Measurements from ENCODE around the gene PABPN1L.
"Not testable (repeated sequence)": the region's sequence is repeated elsewhere in the genome, so short reads cannot be mapped to it uniquely, and the experiment has no call there.

The PABPN1L gene

DNA sequence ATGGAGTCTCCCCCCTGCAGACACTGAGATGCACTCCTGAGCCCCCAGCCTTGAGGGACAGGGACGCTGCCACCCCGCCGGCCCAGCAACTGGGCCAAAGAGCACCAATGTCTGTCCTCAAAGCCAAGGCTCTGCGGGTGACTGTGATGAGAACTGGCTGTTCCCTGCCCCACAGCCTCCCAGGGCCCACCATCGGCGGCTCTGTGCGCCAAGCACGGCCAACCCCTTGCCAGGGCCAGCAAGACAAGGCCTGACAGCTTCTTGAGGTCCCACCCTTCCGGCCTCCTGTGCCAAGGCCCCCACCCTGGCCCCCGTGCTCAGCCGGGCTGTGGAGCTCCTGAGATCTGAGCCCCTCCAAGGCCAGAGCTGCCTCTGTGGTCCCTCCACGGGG is 34.2 kb upstream of the PABPN1L start:
- no peak for DNase-seq

DNA sequence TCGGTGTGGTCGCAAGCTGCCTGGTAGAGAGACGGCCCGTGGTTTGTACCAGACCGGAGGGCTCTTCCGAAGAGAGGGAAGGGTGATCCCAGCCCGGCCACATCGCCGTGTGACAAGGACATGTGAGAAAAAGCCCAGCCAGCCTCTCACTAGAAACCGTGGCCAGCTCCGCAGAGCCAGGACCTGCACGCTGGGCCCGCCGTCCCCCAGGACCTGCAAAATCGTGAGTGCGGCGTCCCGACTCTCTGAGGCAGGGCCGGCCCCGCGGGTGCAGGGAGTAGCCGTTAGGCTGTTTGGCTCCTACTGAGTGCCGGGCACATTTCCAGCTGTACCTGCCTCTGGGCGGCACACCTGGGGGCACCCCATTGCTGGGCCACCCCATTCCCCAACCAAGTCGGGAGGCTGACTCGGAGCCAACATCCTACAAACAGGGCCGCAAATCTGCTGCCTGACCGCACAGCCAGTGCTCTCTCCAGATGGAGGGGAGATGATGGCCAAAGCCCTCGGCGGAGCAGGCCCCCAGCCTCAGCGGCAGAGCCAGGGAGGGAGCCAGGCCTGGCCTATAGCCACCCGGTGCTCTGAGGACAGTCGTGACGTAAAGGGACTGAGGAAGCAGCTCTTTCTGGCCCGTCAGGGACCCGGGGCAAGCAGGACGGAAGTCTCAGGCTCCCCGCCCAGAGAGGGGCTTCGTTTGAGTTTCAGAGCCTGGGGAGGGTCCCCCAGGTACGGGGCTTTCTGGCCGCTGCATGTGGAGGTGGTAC is 33.6 kb upstream of the PABPN1L start:
- DNase-seq: no peak

GRCh38 chr16:88897696-88898425 is 31.4 kb upstream of the PABPN1L start:
- DNase-seq: no peak

GRCh38 chr16:88896238-88897070 is 30.0 kb upstream of the PABPN1L start:
- no peak for DNase-seq

DNA sequence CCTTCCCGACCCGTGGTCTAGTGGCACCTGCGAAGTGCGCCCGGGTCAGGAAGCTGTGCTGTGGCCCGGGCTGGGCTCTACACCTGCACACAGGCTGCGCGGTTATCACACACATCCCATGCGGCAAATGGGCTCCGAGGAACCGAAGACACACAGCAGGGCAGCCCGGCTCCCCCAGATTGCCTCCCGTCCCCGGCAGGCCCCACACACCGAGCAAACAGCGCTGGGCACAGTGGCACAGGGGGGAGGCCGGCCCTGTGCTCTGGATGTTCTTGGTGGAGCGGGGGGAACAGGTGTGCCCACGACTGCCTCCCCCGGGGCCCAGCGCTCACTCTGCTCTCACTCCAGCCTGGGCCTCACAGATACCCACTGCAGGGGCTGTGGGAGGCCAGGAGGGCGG is 28.9 kb upstream of the PABPN1L start:
- DNase-seq: no peak

GRCh38 chr16:88894681-88895300 is 28.3 kb upstream of the PABPN1L start:
- DNase-seq: no peak

DNA sequence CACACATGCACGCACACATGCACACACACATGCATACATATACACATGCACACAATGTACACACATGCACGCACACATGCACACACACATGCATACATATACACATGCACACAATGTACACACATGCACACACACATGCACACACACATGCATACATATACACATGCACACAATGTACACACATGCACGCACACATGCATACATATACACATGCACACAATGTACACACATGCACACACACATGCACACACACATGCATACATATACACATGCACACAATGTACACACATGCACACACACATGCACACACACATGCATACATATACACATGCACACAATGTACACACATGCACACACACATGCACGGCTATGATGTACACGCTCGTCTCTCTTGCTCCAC is 27.8 kb upstream of the PABPN1L start:
- not testable (repeated sequence) for DNase-seq

GRCh38 chr16:88893127-88893968 is 26.9 kb upstream of the PABPN1L start:
- DNase-seq: no peak

- DNase-seq: no peak
These were observed 25.6 kb upstream of the PABPN1L start for GRCh38 chr16:88892065-88892464.

- no peak for DNase-seq
These were observed 24.6 kb upstream of the PABPN1L start for GRCh38 chr16:88891083-88891482.

DNA sequence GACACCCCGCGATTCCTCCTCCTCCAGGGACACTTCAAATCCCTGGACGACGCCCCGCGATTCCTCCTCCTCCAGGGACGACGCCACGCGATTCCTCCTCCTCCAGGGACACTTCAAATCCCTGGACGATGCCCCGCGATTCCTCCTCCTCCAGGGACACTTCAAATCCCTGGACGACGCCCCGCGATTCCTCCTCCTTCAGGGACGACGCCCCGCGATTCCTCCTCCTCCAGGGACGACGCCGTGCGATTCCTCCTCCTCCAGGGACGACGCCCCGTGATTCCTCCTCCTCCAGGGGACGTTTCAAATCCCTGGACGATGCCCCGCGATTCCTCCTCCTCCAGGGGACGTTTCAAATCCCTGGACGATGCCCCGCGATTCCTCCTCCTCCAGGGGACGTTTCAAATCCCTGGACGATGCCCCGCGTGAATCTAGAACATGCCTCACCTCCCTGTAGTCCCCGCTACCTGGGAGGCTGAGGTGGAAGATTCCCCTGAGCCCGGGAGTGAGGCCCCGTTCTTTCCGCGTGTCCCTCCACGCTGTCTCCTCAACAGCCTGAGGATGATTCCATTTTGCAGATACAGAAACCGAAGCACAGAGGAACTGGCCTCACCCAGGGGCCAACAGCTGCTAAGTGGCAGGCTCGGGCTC is 23.4 kb upstream of the PABPN1L start:
- not testable (repeated sequence) for DNase-seq

GRCh38 chr16:88888461-88889387 is 22.3 kb upstream of the PABPN1L start:
- peak; percentile 59 for DNase-seq

- no peak for DNase-seq
These were observed 21.6 kb upstream of the PABPN1L start for GRCh38 chr16:88888057-88888456.

DNA sequence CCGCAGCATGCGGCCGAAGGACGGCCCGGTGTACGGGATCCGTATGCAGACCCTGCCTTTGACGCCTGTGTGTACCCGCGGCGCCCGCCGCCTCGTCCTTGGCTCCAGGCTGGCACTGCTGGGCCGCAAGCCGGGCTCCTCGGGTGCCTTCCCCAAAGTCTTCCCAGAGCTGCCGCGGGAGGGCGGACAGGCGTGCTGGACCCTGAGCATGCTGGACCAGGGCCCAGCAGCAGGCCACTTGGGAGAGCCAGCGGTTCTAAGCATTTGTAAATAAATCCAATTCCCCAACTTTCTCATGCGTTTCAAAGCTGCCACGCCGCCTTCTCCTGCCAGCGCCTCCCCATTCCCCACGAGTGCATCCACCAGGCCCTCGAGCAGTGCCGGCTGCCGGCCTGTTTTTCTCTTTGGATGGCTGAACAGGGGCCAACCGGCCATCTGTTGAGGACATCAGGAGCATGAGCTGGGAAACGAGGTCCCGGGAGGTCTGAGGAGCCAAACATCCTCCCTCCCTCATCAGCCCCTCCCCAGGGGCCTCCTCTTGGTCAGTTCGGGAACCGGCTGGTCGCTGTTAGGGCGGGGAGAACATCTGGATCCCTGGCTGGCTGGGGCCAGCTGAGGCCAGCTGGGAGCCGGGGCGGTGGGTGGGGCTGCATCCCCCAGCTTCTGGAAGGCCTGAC is 20.5 kb upstream of the PABPN1L start:
- no peak for DNase-seq

DNA sequence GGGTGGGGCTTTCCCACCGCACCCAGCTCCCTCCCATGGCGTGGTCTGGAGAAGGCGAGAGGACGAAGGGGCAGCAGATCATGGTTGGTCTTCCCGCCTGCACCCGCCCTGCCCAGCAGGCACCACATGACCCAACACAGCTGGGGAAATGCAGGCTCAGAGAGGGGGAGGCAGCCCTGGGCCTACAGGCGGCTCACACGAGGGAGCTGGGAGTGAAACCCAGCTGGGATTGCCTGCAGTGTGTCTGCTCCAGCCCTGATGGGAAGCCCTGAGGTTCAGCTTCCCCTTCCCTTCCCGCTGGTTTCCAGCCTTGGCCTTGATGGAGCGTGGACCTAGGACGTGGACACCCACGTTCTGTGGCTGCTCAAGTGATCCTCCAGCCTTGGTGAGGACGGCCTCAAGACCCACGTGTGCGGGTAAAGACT is 20.0 kb upstream of the PABPN1L start:
- DNase-seq: no peak

DNA sequence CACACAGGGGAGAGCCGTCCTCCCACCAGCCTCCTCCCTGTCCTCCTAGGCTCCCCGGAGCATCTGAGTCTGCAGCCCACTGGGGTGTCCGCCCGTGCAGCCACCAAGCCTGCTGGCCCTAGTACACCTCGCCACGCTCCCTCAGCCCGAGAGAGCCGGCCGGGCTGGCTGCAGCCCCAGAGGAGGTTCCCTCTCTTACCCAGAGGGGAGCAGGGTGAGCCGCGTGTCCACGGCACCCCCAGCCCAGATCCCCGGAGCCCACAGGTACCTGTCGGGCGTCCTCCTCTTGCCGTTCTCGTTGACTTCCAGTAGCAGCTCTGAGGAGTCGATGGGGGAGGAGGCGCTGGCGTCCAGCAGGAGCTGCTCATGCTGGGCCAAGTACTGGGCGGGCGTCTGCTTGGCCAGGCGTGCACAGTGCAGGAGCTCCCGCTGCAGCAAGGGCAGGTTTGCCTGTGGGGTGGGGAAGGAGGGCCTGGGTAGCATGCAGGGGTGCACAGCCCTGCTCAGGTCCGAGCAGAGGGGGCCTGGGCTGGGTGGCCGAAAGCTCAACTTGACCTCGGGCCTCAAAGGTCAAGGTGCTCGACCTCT is 19.3 kb upstream of the PABPN1L start:
- DNase-seq: no peak

DNA sequence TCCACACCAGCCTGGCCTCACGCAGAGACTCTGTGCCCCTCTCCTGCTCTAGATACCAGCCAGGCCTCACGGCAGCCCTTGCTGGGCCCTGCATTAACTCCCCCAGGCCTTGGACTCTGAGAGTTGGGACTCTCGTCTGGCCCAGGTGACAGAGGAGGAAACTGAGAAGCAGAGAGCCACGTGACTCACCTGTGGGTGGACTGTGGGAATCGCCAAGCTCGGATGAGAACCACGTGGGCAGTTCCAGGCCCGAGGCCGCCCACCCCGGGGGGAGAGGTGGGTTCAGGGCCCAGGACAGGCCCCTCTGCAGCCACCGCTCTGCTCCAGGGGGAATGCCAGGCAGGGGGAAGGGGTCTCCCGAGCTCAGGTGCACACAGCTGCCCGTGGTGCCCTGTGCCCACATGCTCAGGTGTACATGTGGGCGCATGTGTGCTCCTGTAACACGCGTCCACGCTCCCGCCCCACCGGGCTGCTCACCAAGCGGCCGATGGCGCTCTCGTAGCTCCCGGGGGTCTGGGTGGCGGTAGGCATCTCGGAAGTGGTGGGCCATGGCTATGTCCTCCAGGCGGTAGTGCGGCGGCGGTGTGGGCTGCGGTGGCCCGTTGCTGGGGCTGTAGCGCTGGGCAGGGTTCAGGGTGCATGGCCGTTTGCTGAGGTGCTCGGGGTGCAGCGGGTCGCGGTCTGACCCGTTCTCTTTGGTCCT is 18.3 kb upstream of the PABPN1L start:
- no peak for DNase-seq

DNA sequence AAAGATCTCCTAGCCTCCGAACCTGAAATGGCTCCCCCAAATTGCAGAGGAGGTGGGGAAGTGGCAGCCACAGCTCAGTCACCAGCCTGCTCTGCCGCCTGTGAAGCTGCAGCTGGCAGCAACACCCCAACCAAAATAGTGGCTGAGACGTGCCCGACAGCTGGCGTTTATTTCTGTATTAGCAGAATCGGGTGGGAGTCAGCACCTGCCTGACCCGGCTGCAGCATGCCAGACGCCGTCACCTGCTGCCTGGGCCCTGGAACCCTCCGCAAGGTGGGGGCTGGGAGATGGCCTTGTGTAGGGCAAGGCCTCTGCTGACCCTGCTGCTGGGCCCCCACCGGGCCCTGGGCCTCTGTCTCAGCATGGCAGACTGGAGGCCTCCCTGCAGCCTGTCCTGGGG is 17.5 kb upstream of the PABPN1L start:
- no peak for DNase-seq

Measured in hematopoietic multipotent progenitor cell treated with erythropoietin and hydrocortisone succinate and interleukin-3 and kit ligand, for 6 days (in vitro differentiated cells).